Measurements from ENCODE around the gene IFT74.

DNA sequence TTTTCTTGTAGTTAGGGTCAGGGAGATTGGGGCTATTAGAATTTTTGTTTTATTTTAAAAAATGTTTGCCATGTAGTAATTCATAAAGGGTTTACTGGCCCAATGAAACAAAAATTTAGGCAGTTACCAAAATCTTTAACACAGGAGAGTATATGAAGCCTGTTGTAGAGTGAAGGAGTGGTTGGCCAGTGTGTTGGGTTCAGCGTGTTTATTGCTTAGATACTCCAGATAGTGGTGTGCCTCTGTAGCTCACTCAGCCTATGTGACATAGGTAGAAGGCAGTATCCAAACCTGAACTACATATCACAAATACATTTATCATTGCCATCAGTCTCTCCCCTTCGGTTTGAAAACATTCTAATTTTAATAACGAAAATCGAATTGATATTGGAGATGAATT lies 154.0 kb downstream of the IFT74 start:
- TF ChIP-seq FOXM1 (IDR thresholded peaks at IDR 0.05; ENCODE audit: borderline replicate concordance) (no peak), SUZ12 (IDR thresholded peaks at IDR 0.05) (no peak)

Measured in HEK293T (cell line).